Ishikawa (cell line): Measurements from ENCODE around the gene SPOCK1.

Experiments
- CEBPB ChIP-seq: IDR thresholded peaks from 2 replicates; pipeline ENCODE4 v1.6.1; 2012
- CREB1 ChIP-seq: IDR thresholded peaks from 2 replicates; pipeline ENCODE4 v1.6.1; 2012; ENCODE audit warnings: low read depth
- EGR1 ChIP-seq: IDR thresholded peaks from 2 replicates; pipeline ENCODE4 v1.6.1; 2012
- EP300 ChIP-seq: IDR thresholded peaks from 2 replicates; pipeline ENCODE4 v1.6.1; 2012; ENCODE audit warnings: borderline replicate concordance
- FOXM1 ChIP-seq: IDR thresholded peaks from 2 replicates; pipeline ENCODE4 v1.6.1; 2012; ENCODE audit warnings: low read depth, borderline replicate concordance
- NFIC ChIP-seq: IDR thresholded peaks from 2 replicates; pipeline ENCODE4 v1.6.1; 2012
- RAD21 ChIP-seq: IDR thresholded peaks from 2 replicates; pipeline ENCODE4 v1.6.1; 2012; ENCODE audit warnings: low read depth
- TAF1 ChIP-seq: IDR thresholded peaks from 2 replicates; pipeline ENCODE4 v1.6.1; 2012; ENCODE audit warnings: low read depth, mild to moderate bottlenecking
- TEAD4 ChIP-seq: IDR thresholded peaks from 2 replicates; pipeline ENCODE4 v1.6.1; 2012
- YY1 ChIP-seq: IDR thresholded peaks from 2 replicates; pipeline ENCODE4 v1.6.1; 2012; ENCODE audit warnings: low read depth
- ZBTB7A ChIP-seq: IDR thresholded peaks from 2 replicates; pipeline ENCODE4 v1.6.1; 2012; ENCODE audit warnings: low read depth
- TF ChIP-seq, protein P1 (sequence below): IDR thresholded peaks from 2 replicates; pipeline ENCODE4 v1.6.1; 2012
- TF ChIP-seq, protein P2 (sequence below): IDR thresholded peaks from 2 replicates; pipeline ENCODE4 v1.6.1; 2012
- TF ChIP-seq, protein P3 (sequence below): IDR thresholded peaks from 2 replicates; pipeline ENCODE4 v1.6.1; 2012; ENCODE audit warnings: low read depth, mild to moderate bottlenecking

DNA sequence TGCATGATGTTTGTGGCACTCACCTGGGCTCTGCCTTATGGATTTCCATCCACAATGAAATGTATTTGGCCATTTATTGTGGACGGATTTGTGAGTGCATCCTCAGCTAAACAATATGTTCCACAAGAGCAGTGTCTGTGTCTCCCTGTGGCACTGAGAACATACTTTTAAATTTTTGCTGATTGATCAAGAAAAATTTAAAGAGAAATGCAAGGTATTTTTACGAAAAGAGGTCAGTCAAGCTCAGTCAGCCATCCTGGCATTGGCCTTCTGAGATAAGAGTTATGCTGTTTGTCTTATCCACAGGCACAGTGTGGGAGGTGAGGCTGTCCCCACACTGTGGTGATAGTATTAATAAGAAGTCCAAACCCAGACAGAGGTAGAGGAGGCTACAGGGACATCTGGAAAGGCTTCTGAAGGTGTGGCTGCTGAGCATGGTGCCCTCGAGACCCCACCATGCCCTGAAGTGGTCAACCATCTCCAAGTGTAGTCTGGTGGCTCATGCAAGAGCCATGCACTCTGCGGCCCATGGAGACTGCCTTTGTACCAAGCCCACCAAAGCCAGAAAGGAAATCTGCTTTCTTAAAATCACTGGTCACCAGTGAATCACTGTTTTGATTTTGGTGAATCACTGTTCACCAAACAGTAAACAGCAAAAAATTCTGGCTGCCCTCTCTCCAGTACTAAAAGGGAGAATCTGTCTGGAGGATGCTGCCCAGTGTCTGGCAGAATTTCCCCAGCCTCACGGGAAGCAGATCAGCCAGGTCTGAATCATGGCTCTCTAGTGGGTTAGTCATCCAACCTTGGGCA lies 28.8 kb downstream of the SPOCK1 start:
- no peak for TF ChIP-seq ZBTB7A
- TF ChIP-seq TAF1, result no peak
- TF ChIP-seq FOXM1, result no peak
- no peak for TF ChIP-seq EGR1
- no peak for TF ChIP-seq YY1
- TF ChIP-seq, protein P1, sequence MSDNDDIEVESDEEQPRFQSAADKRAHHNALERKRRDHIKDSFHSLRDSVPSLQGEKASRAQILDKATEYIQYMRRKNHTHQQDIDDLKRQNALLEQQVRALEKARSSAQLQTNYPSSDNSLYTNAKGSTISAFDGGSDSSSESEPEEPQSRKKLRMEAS, result no peak
- TF ChIP-seq CEBPB, result no peak
- no peak for TF ChIP-seq EP300
- no peak for TF ChIP-seq NFIC
- TF ChIP-seq, protein P2, sequence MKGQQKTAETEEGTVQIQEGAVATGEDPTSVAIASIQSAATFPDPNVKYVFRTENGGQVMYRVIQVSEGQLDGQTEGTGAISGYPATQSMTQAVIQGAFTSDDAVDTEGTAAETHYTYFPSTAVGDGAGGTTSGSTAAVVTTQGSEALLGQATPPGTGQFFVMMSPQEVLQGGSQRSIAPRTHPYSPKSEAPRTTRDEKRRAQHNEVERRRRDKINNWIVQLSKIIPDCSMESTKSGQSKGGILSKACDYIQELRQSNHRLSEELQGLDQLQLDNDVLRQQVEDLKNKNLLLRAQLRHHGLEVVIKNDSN, result no peak
- no peak for TF ChIP-seq CREB1
- TF ChIP-seq, protein P3, sequence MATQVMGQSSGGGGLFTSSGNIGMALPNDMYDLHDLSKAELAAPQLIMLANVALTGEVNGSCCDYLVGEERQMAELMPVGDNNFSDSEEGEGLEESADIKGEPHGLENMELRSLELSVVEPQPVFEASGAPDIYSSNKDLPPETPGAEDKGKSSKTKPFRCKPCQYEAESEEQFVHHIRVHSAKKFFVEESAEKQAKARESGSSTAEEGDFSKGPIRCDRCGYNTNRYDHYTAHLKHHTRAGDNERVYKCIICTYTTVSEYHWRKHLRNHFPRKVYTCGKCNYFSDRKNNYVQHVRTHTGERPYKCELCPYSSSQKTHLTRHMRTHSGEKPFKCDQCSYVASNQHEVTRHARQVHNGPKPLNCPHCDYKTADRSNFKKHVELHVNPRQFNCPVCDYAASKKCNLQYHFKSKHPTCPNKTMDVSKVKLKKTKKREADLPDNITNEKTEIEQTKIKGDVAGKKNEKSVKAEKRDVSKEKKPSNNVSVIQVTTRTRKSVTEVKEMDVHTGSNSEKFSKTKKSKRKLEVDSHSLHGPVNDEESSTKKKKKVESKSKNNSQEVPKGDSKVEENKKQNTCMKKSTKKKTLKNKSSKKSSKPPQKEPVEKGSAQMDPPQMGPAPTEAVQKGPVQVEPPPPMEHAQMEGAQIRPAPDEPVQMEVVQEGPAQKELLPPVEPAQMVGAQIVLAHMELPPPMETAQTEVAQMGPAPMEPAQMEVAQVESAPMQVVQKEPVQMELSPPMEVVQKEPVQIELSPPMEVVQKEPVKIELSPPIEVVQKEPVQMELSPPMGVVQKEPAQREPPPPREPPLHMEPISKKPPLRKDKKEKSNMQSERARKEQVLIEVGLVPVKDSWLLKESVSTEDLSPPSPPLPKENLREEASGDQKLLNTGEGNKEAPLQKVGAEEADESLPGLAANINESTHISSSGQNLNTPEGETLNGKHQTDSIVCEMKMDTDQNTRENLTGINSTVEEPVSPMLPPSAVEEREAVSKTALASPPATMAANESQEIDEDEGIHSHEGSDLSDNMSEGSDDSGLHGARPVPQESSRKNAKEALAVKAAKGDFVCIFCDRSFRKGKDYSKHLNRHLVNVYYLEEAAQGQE, result no peak
- no peak for TF ChIP-seq RAD21
- TF ChIP-seq TEAD4, result no peak
